Ovary (tissue), 3 donors: ENCODE measurements around the gene RBPJL.

Experiments
- EP300 ChIP-seq: sonication (generic); formaldehyde crosslinking; IDR thresholded peaks from one replicate; pipeline ENCODE4 v1.6.1; 2017; ENCODE audit warnings: antibody characterized with exemption
- POLR2A ChIP-seq: fragments of 450-650 bp; IDR thresholded peaks from one replicate; pipeline ENCODE4 v1.6.1; 2017; ENCODE audit warnings: antibody characterized with exemption, mild to moderate bottlenecking, moderate library complexity
- TF ChIP-seq, protein P1 (sequence below), 3 donors: fragments of 450-650 bp in 2 of 3; fragments of 200-600 bp in 1 of 3; IDR thresholded peaks; one replicate each; pipeline versions ENCODE4 v1.5.1 to v1.8.0; 2016 to 2022; ENCODE audit warnings: antibody characterized with exemption in 3 of 3, mild to moderate bottlenecking in 1 of 3
- donor health status: DM: no; HTN: no; CAD: no.

DNA sequence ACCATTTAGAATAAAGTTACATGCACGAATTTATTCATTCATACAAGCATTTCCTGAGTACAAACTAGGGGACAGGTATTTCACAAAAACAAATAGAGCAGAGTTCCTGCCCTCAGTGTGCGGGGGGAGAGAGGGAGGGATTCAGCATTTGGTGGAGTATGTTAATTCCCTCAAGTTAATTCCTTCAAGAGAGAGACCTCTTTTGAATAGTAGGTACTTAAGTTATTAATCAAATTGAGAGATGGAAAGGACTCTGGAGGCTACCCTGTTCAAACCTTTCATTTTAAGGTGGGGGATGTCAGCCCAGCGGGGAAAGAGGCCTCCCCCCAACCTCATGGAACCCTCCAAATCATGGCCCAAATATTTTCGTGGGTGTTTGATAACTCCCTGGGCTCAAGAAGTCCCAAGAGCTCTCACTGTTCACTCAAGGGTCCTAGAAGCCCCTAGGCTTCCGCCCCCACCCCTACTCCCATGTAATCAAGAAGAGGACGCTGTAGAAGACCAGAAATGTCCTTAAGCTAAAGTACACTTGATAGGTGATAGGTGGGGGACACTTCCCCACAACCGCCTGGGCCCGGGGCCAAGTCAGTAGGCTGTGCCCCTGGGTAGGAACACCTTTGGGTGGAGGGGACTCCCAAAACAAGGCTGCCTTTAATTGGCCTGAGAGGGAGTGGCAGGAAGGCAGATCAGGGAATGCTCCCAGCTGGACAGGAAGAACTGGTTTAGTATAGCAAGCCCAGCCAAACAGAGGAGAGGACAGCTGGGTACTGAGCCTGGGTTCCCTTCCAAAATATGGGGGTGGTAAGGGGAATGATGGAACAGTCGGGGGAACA, 38.7 kb downstream of the RBPJL start:
- TF ChIP-seq, protein P1, sequence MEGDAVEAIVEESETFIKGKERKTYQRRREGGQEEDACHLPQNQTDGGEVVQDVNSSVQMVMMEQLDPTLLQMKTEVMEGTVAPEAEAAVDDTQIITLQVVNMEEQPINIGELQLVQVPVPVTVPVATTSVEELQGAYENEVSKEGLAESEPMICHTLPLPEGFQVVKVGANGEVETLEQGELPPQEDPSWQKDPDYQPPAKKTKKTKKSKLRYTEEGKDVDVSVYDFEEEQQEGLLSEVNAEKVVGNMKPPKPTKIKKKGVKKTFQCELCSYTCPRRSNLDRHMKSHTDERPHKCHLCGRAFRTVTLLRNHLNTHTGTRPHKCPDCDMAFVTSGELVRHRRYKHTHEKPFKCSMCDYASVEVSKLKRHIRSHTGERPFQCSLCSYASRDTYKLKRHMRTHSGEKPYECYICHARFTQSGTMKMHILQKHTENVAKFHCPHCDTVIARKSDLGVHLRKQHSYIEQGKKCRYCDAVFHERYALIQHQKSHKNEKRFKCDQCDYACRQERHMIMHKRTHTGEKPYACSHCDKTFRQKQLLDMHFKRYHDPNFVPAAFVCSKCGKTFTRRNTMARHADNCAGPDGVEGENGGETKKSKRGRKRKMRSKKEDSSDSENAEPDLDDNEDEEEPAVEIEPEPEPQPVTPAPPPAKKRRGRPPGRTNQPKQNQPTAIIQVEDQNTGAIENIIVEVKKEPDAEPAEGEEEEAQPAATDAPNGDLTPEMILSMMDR (IDR thresholded peaks at IDR 0.05), result no peak
- TF ChIP-seq POLR2A, result no peak
- no peak for TF ChIP-seq EP300
